IMR-90 (cell line): ENCODE results near the gene C10orf105. TPM values are rescaled to one million over a fixed set of nuclear protein-coding genes. Genes with fewer than 3 reads are reported as not detected.

Source experiments
- ATAC-seq: fragments of 200-7000 bp; cut with Tn5 transposase; 2 replicates; pipeline ENCODE4 v1.9.1; 2020; ENCODE audit warnings: low read depth, mild to moderate bottlenecking, moderate library complexity
- BruUV-seq: library from RNA; stranded (reverse); fragments of 400-500 nt; replicated peaks from 2 replicates; lab custom pipeline; 2021; lab: Mats Ljungman, UMichigan
- CTCF ChIA-PET: fragments of 300-600 bp; formaldehyde crosslinking; extraction: SDS; loops from one replicate; lab custom pipeline; 2021; ENCODE audit warnings: antibody characterized with exemption; lab: Yijun Ruan, JAX
- POLR2A ChIA-PET: fragments of 300-600 bp; sonication (Branson Sonifier 250); formaldehyde crosslinking; loops from one replicate; lab custom pipeline; 2022; ENCODE audit warnings: antibody characterized with exemption; ENCODE audit not compliant: unreplicated experiment; lab: Charles Lee
- DNase-seq: peaks from one replicate; pipeline ENCODE4 v3.0.0; 2013
- H2AFZ ChIP-seq: replicated peaks from 2 replicates; pipeline ENCODE3; 2013; ENCODE audit warnings: low read length, mild to moderate bottlenecking; ENCODE audit not compliant: poor library complexity
- H2AK5ac ChIP-seq: 2 replicates; pipeline ENCODE4 v1.6.1; 2013; ENCODE audit warnings: low read depth, low read length, inconsistent platforms
- H2AK9ac ChIP-seq: replicated peaks from 2 replicates; pipeline ENCODE3; 2013; ENCODE audit warnings: mild to moderate bottlenecking, low read depth, low read length, moderate library complexity; ENCODE audit not compliant: poor library complexity
- H2BK120ac ChIP-seq: 2 replicates; pipeline ENCODE4 v1.6.1; 2013; ENCODE audit warnings: low read depth, low read length, inconsistent platforms
- H2BK15ac ChIP-seq: 3 replicates; pipeline ENCODE4 v1.6.1; 2013; ENCODE audit warnings: low read depth, low read length, inconsistent platforms
- H2BK20ac ChIP-seq: 2 replicates; pipeline ENCODE4 v1.6.1; 2013; ENCODE audit warnings: low read depth, mild to moderate bottlenecking, inconsistent platforms, low read length, moderate library complexity
- H2BK5ac ChIP-seq: 2 replicates; pipeline ENCODE4 v1.6.1; 2013; ENCODE audit warnings: mild to moderate bottlenecking, low read depth, low read length, inconsistent platforms; ENCODE audit not compliant: poor library complexity, severe bottlenecking
- H3K14ac ChIP-seq: replicated peaks from 2 replicates; pipeline ENCODE4 v1.6.1; 2013; ENCODE audit warnings: low read depth, low read length, inconsistent platforms
- H3K18ac ChIP-seq: 2 replicates; pipeline ENCODE4 v1.6.1; 2013; ENCODE audit warnings: low read depth, low read length, control low read depth
- H3K23ac ChIP-seq: 2 replicates; pipeline ENCODE4 v1.6.1; 2013; ENCODE audit warnings: low read depth, low read length, inconsistent platforms
- H3K27ac ChIP-seq: 2 replicates; pipeline ENCODE4 v1.5.1; 2013; ENCODE audit warnings: mild to moderate bottlenecking, control low read depth, low read length; ENCODE audit not compliant: insufficient read depth
- H3K27me3 ChIP-seq: 2 replicates; pipeline ENCODE4 v1.6.1; 2013; ENCODE audit warnings: low read length; ENCODE audit not compliant: control insufficient read depth, insufficient read depth
- H3K36me3 ChIP-seq: 2 replicates; pipeline ENCODE4 v1.6.1; 2013; ENCODE audit warnings: low read length, mixed read lengths; ENCODE audit not compliant: control insufficient read depth, insufficient read depth
- H3K4ac ChIP-seq: 2 replicates; pipeline ENCODE4 v1.6.1; 2013; ENCODE audit warnings: low read depth, low read length, inconsistent platforms
- H3K4me1 ChIP-seq: 2 replicates; pipeline ENCODE4 v1.6.1; 2013; ENCODE audit warnings: low read length, mixed read lengths; ENCODE audit not compliant: control insufficient read depth, insufficient read depth
- H3K4me2 ChIP-seq: 2 replicates; pipeline ENCODE4 v1.6.1; 2013; ENCODE audit warnings: low read depth, mild to moderate bottlenecking, control low read depth, low read length, moderate library complexity
- H3K4me3 ChIP-seq: 2 replicates; pipeline ENCODE4 v1.5.1; 2013; ENCODE audit warnings: low read depth, mild to moderate bottlenecking, control low read depth, low read length, moderate library complexity; ENCODE audit not compliant: insufficient read depth
- H3K56ac ChIP-seq: 2 replicates; pipeline ENCODE4 v1.6.1; 2013; ENCODE audit warnings: low read length, inconsistent platforms; ENCODE audit not compliant: insufficient read depth; ENCODE audit errors: extremely low read depth
- H3K79me1 ChIP-seq, 2 experiments: 2 replicates each; pipeline ENCODE4 v1.6.1; 2013; ENCODE audit warnings: low read length in 2 of 2, inconsistent platforms in 1 of 2, low read depth in 1 of 2
- H3K9ac ChIP-seq: 2 replicates; pipeline ENCODE4 v1.6.1; 2013; ENCODE audit warnings: low read depth, low read length, control low read depth
- H3K9me1 ChIP-seq: 2 replicates; pipeline ENCODE4 v1.6.1; 2013; ENCODE audit warnings: low read length, inconsistent platforms; ENCODE audit not compliant: insufficient read depth
- H3K9me3 ChIP-seq: 2 replicates; pipeline ENCODE4 v1.6.1; 2013; ENCODE audit warnings: low read length; ENCODE audit not compliant: control insufficient read depth, insufficient read depth
- H4K20me1 ChIP-seq: 2 replicates; pipeline ENCODE4 v1.6.1; 2013; ENCODE audit warnings: low read length, inconsistent platforms; ENCODE audit not compliant: insufficient read depth
- H4K5ac ChIP-seq: 2 replicates; pipeline ENCODE4 v1.6.1; 2013; ENCODE audit warnings: mild to moderate bottlenecking, low read depth, low read length, control low read depth
- H4K8ac ChIP-seq, 2 experiments: 2 replicates each; pipeline ENCODE4 v1.6.1; 2013; ENCODE audit warnings: low read depth in 2 of 2, low read length in 2 of 2, control low read depth in 1 of 2, inconsistent platforms in 1 of 2
- H4K91ac ChIP-seq: 2 replicates; pipeline ENCODE4 v1.6.1; 2013; ENCODE audit warnings: low read depth, low read length, inconsistent platforms; ENCODE audit not compliant: insufficient read depth
- CEBPB ChIP-seq: IDR thresholded peaks from 2 replicates; pipeline ENCODE4 v1.6.1; 2012; ENCODE audit warnings: low read depth, low read length, improper control_type of control experiment
- MAFK ChIP-seq: IDR thresholded peaks from 2 replicates; pipeline ENCODE4 v1.6.1; 2012; ENCODE audit warnings: low read depth, low read length, improper control_type of control experiment
- NFE2L2 ChIP-seq: fragments of 150-350 bp; IDR thresholded peaks from 2 replicates; pipeline ENCODE4 v1.6.1; 2016; ENCODE audit warnings: low read depth, mild to moderate bottlenecking, low read length
- POLR2A ChIP-seq: IDR thresholded peaks from 2 replicates; pipeline ENCODE4 v1.6.1; 2012; ENCODE audit warnings: mild to moderate bottlenecking, low read depth, low read length
- RAD21 ChIP-seq: IDR thresholded peaks from 2 replicates; pipeline ENCODE4 v1.6.1; 2012; ENCODE audit warnings: low read length, improper control_type of control experiment
- SMC3 ChIP-seq: fragments of 150-350 bp; IDR thresholded peaks from 2 replicates; pipeline ENCODE4 v1.6.1; 2016; ENCODE audit warnings: low read depth, mild to moderate bottlenecking, antibody characterized with exemption, low read length, moderate library complexity
- WGBS, 2 experiments: methylation state at CpG; one replicate each; pipeline versions ENCODE4 v1.1.5 to v1.1.7; 2013; ENCODE audit warnings: missing lambda C conversion rate in 2 of 2; ENCODE audit not compliant: insufficient read length in 1 of 2; ENCODE audit errors: extremely low coverage in 2 of 2; 5-methylcytosine and 5-hydroxymethylcytosine counted together
- dilution Hi-C: fragments of 300-500 bp; cut with HindIII; formaldehyde crosslinking; loops from one replicate; pipeline ENCODE4 v1.14.3; 2018; ENCODE audit warnings: low sequenced_read_pairs; ENCODE audit not compliant: unreplicated experiment
- in situ Hi-C: fragments of 300-500 bp; cut with MboI; formaldehyde crosslinking; loops from 3 replicates; pipeline ENCODE4 v1.14.3; 2019; ENCODE audit warnings: low sequenced_read_pairs, inconsistent platforms, mixed read lengths
- intact Hi-C: fragments of 100-400 bp; cut with micrococcal nuclease; formaldehyde crosslinking; loops from 2 replicates; pipeline ENCODE4 v1.10.0; 2022
- polyA plus RNA-seq, 3 experiments: library from polyadenylated mRNA; depleted of rRNA; stranded (reverse); fragments of >200 nt; gene quantifications; 2 replicates each; pipeline ENCODE4 v1.2.3, GENCODE V29; 2012; ENCODE audit warnings: low replicate concordance in 1 of 3
- total RNA-seq: library from RNA; depleted of rRNA; stranded (reverse); fragments of >200 nt; gene quantifications from 2 replicates; pipeline ENCODE4 v1.2.3, GENCODE V29; 2012

Gene C10orf105
- total and polyA plus RNA-seq, 2 of the 4 experiments (the other 2 are of a cell fraction), result under 0.01 TPM; not detected in 1

DNA sequence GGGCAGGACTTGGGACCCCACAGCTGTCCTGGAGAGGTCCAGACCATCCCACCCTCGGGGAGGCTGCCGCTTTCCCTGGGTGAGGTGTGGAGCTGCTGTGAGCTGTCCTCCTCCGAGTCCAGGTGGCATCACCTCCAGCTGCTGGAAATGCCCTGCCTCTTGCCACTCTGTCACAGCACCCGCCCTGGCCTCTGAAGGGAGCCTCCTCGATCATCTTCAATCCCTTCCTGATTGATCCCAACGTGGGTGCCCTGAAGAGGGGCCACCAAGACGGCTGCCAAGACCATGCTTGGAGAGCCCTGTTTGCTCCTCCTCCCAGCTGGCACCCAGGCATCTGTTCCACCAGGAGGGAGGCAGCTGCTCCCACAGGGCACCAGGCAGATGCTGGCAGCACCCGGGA lies 4.6 kb downstream of the C10orf105 start:
- Histone ChIP-seq H3K4me3 (no peak overlapping the region), H3K4me1 (peaks cover 26% of the 10 kb centered on the region), H2BK20ac (no peak overlapping the region), H3K27ac (no peak overlapping the region), H4K5ac (no peak overlapping the region), H3K79me1 (no peaks in the 10 kb centered on the region), H3K9me1 (no peaks in the 10 kb centered on the region), H2AK5ac (no peak overlapping the region; the same call in 1 of the 2 replicates), H3K14ac (no peak overlapping the region), H3K4ac (no peak overlapping the region), H3K56ac (no peak overlapping the region), H2BK5ac (no peak overlapping the region), H3K4me2 (no peak overlapping the region), H3K27me3 (peaks cover 3% of the 10 kb centered on the region; the same call in 1 of the 2 replicates), H4K91ac (no peak overlapping the region), H4K20me1 (no peaks in the 10 kb centered on the region), H3K18ac (no peak overlapping the region; the same call in 1 of the 2 replicates), H4K8ac (no peak overlapping the region; a peak in 1 of 4 replicates), H3K23ac (no peak overlapping the region), H3K36me3 (no peaks in the 10 kb centered on the region), H3K9me3 (no peaks in the 10 kb centered on the region), H3K9ac (no peak overlapping the region), H2BK120ac (no peak overlapping the region), H2BK15ac (no peak overlapping the region), H2AFZ (peak overlapping the region; percentile 76), H2AK9ac (no peak overlapping the region)
- TF ChIP-seq MAFK, result no peak
- TF ChIP-seq NFE2L2, result no peak
- TF ChIP-seq POLR2A, result no peak
- no peak for TF ChIP-seq RAD21
- no peak for TF ChIP-seq SMC3
- TF ChIP-seq CEBPB, result no peak
- CTCF ChIA-PET, result no interaction called here
- dilution Hi-C loops (no loop called here), in situ Hi-C loops (no loop called here), intact Hi-C loops (no loop called here)
- whole genome bisulfite sequencing, 2 experiments, result 100% methylated on average over 3 of the region's 8 CpGs; no CpG with 5 or more reads in 1 of the 2 experiments
- ATAC-seq, result no peak
- DNase-seq, result no peak
- no TSS peak for BruUV-seq
- POLR2A ChIA-PET, result no interaction called here
